ENCODE measurements around the gene DROSHA.
"Not testable (repeated sequence)": the region's sequence is repeated elsewhere in the genome, so short reads cannot be mapped to it uniquely, and the experiment has no call there.

The DROSHA gene

GRCh38 chr5:31378838-31379237 lies 153.1 kb downstream of the DROSHA start:
- DNase-seq (ENCODE audit: low read depth in 2 of 2), result no peak

- DNase-seq (ENCODE audit: low read depth in 2 of 2), result no peak
Measured at GRCh38 chr5:31378136-31378535, 153.8 kb downstream of the DROSHA start.

GRCh38 chr5:31377274-31377946 lies 154.5 kb downstream of the DROSHA start:
- no peak for DNase-seq (ENCODE audit: low read depth in 2 of 2)

GRCh38 chr5:31375999-31376720 lies 155.7 kb downstream of the DROSHA start:
- DNase-seq (ENCODE audit: low read depth in 2 of 2), result no peak

DNA sequence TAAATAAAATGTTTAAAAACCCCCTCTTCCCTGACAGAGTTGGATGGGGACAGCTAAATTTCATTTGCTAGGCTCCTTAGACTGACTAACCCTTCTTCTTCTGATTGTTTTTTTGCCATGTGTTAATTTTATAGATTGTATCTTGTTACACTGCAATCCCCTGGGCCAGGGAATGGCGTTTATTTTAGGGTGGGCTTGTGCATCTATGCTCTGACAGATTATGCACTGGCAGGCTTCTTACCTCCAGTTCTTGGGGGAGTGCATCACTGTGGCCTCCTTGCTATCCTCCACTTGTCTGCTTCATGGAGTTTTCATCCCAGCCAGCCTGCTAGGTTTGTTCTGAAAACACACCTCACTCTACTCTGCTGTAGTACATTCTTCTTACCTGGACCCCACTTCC lies 159.8 kb downstream of the DROSHA start:
- no peak for DNase-seq (ENCODE audit: low read depth in 2 of 2)

GRCh38 chr5:31366941-31367340 lies 165.0 kb downstream of the DROSHA start:
- peak; percentile 34 to 38 for DNase-seq (ENCODE audit: low read depth in 2 of 2)

- no peak for DNase-seq (ENCODE audit: low read depth in 2 of 2)
Measured at GRCh38 chr5:31365776-31366175, 166.1 kb downstream of the DROSHA start.

DNA sequence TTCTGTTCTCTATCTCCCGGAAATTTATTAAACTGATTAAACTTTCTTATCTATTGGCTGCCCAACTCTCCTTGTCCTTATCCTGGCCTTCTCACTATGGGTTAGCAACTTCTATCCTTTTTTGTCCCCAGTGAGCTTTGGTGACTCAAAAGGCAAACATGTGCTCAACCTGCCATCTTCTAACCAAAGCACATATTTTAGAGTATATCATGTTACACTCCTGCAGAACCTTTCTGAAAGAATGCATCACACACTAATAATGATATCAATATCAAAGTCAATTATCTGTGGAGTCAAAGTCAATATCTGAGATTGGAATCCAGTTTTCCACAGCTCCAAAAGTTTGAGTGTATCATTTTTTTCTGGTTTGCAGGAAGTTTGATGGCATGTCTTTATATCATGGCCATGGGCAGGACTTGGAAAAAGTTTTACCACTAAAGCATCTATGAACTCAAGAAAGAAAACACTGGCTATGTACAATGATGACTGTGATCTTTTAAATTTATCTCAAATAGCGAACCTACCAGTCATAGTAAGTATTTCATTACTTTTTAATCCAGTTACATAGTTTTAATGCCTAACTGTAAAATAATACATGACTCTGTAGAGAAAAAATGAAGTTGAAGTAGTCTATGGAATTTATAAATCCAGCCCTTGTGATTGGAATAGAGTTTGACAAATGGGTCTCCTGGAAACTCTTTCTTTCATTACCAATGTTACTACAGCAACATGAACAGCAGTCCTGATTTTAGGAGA lies 166.8 kb downstream of the DROSHA start:
- peak; percentile 79 to 81 for DNase-seq (ENCODE audit: low read depth in 2 of 2)

DNA sequence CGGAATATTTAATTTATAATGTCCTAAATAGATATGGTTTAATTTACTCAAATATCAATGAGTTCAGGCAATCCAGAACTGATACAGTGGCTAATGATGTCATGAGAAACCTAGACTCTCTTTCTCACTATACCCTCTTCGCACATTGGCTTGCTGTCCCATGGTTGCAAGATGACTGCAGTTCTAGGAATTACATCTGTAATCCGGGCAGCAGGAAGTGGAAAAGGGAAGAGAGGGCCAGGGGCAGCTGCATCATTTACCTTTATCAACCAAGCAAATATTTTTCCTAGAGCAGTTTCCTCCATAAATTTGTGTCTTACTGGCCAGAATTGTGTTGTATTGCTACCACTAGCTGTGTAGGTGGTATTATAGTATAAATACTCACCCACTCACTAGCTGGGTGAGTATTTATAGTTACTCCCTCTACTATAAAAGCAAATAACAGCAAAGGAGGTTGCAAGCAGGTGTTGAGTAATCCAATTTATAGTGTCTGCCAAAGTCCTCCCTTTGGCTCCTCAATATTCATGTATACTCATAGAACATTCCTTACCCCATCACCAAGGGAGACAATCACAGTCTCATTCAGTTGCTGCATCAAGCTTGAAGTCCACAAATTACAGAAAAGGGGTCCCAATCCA lies 168.8 kb downstream of the DROSHA start:
- DNase-seq (ENCODE audit: low read depth in 2 of 2), result no peak

DNA sequence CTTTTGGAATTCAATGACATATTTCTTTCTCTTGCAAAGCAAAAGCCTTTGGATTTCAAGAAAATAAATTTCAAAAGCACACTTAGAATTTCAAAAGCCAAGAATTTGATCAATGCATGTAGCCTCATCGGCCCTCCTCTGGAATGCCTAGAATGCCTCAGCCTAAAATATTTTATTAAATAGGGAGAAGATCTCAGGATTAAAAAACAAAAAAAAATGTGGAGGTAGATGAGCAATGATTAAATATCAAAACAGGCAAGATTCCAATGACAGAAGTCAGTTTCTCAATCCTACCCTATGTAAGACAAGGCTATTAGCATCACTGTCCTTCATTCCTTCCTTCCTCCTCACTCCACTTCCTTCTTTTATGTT lies 169.4 kb downstream of the DROSHA start:
- DNase-seq (ENCODE audit: low read depth in 2 of 2), result peak; percentile 65 to 69

GRCh38 chr5:31361704-31362528 lies 170.0 kb downstream of the DROSHA start:
- DNase-seq (ENCODE audit: low read depth in 2 of 2), result not testable (repeated sequence)

DNA sequence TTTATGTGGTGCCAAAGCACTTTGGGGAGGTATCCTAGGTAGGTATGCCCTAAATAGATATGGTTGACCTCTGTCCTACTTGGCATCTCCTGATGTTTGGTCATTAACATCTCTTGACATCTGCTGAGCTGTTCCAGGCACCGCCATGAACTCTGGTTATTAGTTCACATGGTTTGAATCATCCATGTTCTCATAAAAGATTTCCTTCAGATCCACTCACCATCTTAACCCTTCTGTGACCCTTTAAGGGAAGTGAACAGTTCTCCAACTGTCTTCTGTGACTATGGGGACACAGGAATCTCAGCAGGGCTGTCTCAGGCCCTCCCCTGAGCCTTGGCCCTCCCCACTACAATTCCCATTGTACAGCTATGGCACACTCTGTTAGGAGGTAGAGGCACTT lies 170.7 kb downstream of the DROSHA start:
- DNase-seq (ENCODE audit: low read depth in 2 of 2), result peak; percentile 34 to 42

DNA sequence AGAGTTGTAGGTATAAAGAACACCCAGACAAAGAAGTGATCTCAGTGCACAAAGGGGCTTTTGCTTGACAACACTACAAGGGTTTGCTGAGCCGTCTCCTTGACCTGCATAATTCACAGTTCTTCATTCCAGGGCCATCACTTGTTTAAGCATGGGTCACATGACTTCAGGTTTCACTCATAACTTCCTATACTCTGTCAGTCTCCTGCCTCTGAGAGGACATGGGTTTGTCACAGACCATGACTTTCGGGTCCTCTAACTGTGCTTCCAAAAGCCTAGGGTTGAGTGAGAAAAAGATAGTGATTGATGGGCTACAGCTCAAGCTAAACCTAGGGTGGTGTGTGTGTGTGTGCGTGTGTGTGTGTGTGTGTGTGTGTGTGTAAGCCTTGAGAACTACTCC lies 172.1 kb downstream of the DROSHA start:
- no peak for DNase-seq (ENCODE audit: low read depth in 2 of 2)

DNA sequence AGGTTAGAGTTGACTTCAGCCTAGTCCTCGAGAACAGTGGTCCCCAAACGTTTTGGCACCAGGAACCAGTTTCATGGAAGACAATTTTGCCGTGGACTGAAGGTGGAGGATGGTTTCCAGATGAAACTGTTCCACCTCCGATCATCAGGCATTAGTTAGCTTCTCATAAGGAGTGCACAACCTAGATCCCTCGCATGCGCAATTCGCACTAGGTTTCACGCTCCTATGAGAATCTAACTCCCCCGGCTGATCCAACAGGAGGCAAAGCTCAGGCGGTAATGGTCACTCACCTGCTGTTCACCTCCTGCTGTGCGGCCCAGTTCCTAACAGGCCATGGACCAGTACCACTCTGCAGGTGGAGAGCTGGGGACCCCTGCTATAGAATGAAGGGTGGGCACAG lies 174.9 kb downstream of the DROSHA start:
- DNase-seq (ENCODE audit: low read depth in 2 of 2), result no peak

- no peak for DNase-seq (ENCODE audit: low read depth in 2 of 2)
Measured at GRCh38 chr5:31355337-31355736, 176.6 kb downstream of the DROSHA start.

Data from fibroblast of skin of left biceps (primary cell).